Endothelial cell of umbilical vein (primary cell): ENCODE data around the gene USP2. TPM values are rescaled to one million over a fixed set of nuclear protein-coding genes. Genes with fewer than 3 reads are reported as not detected.

Experiments used
- BruUV-seq: library from RNA; stranded (reverse); fragments of 400-500 nt; replicated peaks from 2 replicates; lab custom pipeline; 2021; lab: Mats Ljungman, UMichigan
- CTCF ChIA-PET: fragments of 300-600, 350-600 bp; sonication (Branson Sonifier 250); formaldehyde crosslinking; loops from one replicate; lab custom pipeline; 2021; ENCODE audit warnings: antibody characterized with exemption, inconsistent platforms; lab: Charles Lee
- POLR2A ChIA-PET: fragments of 300-600, 350-600 bp; sonication (Branson Sonifier 250); formaldehyde crosslinking; loops from one replicate; lab custom pipeline; 2021; ENCODE audit warnings: antibody characterized with exemption, inconsistent platforms; lab: Charles Lee
- DNase-seq: peaks from one replicate; pipeline ENCODE4 v3.0.0-alpha.2; 2011; ENCODE audit warnings: low read depth, low spot score
- FAIRE-seq: peaks from 2 replicates; lab custom pipeline; 2011; peaks lifted over from hg19 to GRCh38; lab: Jason Lieb, UNC
- H2AFZ ChIP-seq: 2 replicates; pipeline ENCODE4 v1.6.0; 2012; ENCODE audit warnings: low read depth, low read length, control low read depth, inconsistent platforms
- H3K27ac ChIP-seq: 2 replicates; pipeline ENCODE4 v1.5.1; 2011; ENCODE audit warnings: low read depth, mild to moderate bottlenecking, control low read depth, low read length, moderate library complexity; ENCODE audit not compliant: insufficient read depth
- H3K27me3 ChIP-seq, 2 experiments: 2 replicates each; pipeline versions ENCODE4 v1.6.0 to v1.6.1; 2011; ENCODE audit warnings: low read length in 2 of 2, mixed read lengths in 1 of 2; ENCODE audit not compliant: control insufficient read depth in 2 of 2, insufficient read depth in 2 of 2
- H3K36me3 ChIP-seq, 2 experiments: 2 replicates in 1 of 2; 3 replicates in 1 of 2; pipeline ENCODE4 v1.5.1; 2011; ENCODE audit warnings: low read length in 2 of 2, mild to moderate bottlenecking in 1 of 2, moderate library complexity in 1 of 2; ENCODE audit not compliant: control insufficient read depth in 2 of 2, insufficient read depth in 2 of 2; ENCODE audit errors: extremely low read depth in 1 of 2
- H3K4me1 ChIP-seq: 3 replicates; pipeline ENCODE4 v1.5.1; 2011; ENCODE audit warnings: mild to moderate bottlenecking, low read length; ENCODE audit not compliant: control insufficient read depth, insufficient read depth; ENCODE audit errors: extremely low read depth
- H3K4me2 ChIP-seq: 2 replicates; pipeline ENCODE4 v1.6.1; 2011; ENCODE audit warnings: low read length, control low read depth, mixed read lengths; ENCODE audit not compliant: insufficient read depth
- H3K4me3 ChIP-seq, 3 experiments: fragments of 200-600 bp in 1 of 3; sonication (generic), shearing (Covaris generic) in 1 of 3; replicated peaks in 1 of 3; 2 replicates each; pipeline ENCODE4 v1.5.1; 2011 to 2016; ENCODE audit warnings: control low read depth in 3 of 3, low read length in 3 of 3, mild to moderate bottlenecking in 2 of 3, inconsistent platforms in 1 of 3, low read depth in 1 of 3, moderate library complexity in 1 of 3; ENCODE audit not compliant: insufficient read depth in 1 of 3
- H3K79me2 ChIP-seq: 2 replicates; pipeline ENCODE4 v1.6.0; 2012; ENCODE audit warnings: low read length, inconsistent platforms; ENCODE audit not compliant: control insufficient read depth, insufficient read depth
- H3K9ac ChIP-seq: replicated peaks from 2 replicates; pipeline ENCODE3; 2011; ENCODE audit warnings: low read length, control low read depth; ENCODE audit not compliant: insufficient read depth; ENCODE audit errors: extremely low read depth
- H3K9me1 ChIP-seq: replicated peaks from 3 replicates; pipeline ENCODE4 v1.6.0; 2011; ENCODE audit warnings: mild to moderate bottlenecking, low read length; ENCODE audit not compliant: control insufficient read depth, insufficient read depth; ENCODE audit errors: extremely low read depth
- H3K9me3 ChIP-seq: replicated peaks from 2 replicates; pipeline ENCODE4 v1.5.1; 2012; ENCODE audit warnings: low read length, inconsistent platforms; ENCODE audit not compliant: control insufficient read depth, insufficient read depth
- H4K20me1 ChIP-seq: replicated peaks from 2 replicates; pipeline ENCODE3; 2011; ENCODE audit warnings: mild to moderate bottlenecking, low read length; ENCODE audit not compliant: control insufficient read depth, insufficient read depth; ENCODE audit errors: extremely low read depth
- EZH2 ChIP-seq: IDR thresholded peaks from 2 replicates; pipeline ENCODE4 v1.6.1; 2012; ENCODE audit warnings: borderline replicate concordance, low read depth, mild to moderate bottlenecking, moderate library complexity, low read length, inconsistent platforms; ENCODE audit not compliant: severe bottlenecking
- FOS ChIP-seq: IDR thresholded peaks from 2 replicates; pipeline ENCODE4 v1.6.1; 2011; ENCODE audit warnings: mild to moderate bottlenecking, low read length, moderate library complexity, borderline replicate concordance; ENCODE audit not compliant: insufficient read depth
- GATA2 ChIP-seq: IDR thresholded peaks from 2 replicates; pipeline ENCODE4 v1.7.0; 2011; ENCODE audit warnings: low read depth, mild to moderate bottlenecking, moderate library complexity, mixed read lengths, low read length; ENCODE audit not compliant: insufficient read length, insufficient read depth
- JUN ChIP-seq: IDR thresholded peaks from 2 replicates; pipeline ENCODE4 v1.6.1; 2011; ENCODE audit warnings: borderline replicate concordance, low read depth; ENCODE audit not compliant: insufficient read length, insufficient read depth
- MYC ChIP-seq: IDR thresholded peaks from one replicate; pipeline ENCODE4 v1.6.1; 2011; ENCODE audit warnings: mild to moderate bottlenecking, low read depth, low read length
- POLR2A ChIP-seq: IDR thresholded peaks from 2 replicates; pipeline ENCODE4 v1.6.1; 2012; ENCODE audit warnings: low read depth, mild to moderate bottlenecking, control low read depth, low read length
- POLR2AphosphoS5 ChIP-seq: IDR thresholded peaks from 2 replicates; pipeline ENCODE4 v1.6.1; 2012; ENCODE audit warnings: low read depth, mild to moderate bottlenecking, control low read depth, low read length, moderate library complexity; ENCODE audit not compliant: insufficient read depth
- dilution Hi-C: fragments of 300-500 bp; cut with MboI; formaldehyde crosslinking; loops from one replicate; pipeline ENCODE4 v1.15.0; 2019; ENCODE audit warnings: low sequenced_read_pairs; ENCODE audit not compliant: extremely low pct_ligation_motif_present
- intact Hi-C: fragments of 100-400 bp; cut with micrococcal nuclease; formaldehyde crosslinking; loops from one replicate; pipeline ENCODE4 v1.10.0; 2022
- polyA plus RNA-seq, 4 experiments: library from polyadenylated mRNA; depleted of rRNA in 3 of 4; stranded (reverse) in 3 of 4; unstranded in 1 of 4; fragments of >200 nt; gene quantifications; 2 replicates each; pipeline versions ENCODE4 v1.2.1 to v1.2.3, GENCODE V29; 2011 to 2012; ENCODE audit warnings: missing spikeins in 1 of 4
- total RNA-seq: library from RNA; stranded (reverse); gene quantifications from 2 replicates; pipeline ENCODE4 v1.2.3, GENCODE V29; 2021
- TF ChIP-seq, protein P1 (sequence below), 2 donors: IDR thresholded peaks; 1 replicate in 1 of 2; 2 replicates in 1 of 2; pipeline ENCODE4 v1.5.1; 2011; ENCODE audit warnings: low read length in 2 of 2, mild to moderate bottlenecking in 2 of 2, moderate library complexity in 2 of 2, control low read depth in 1 of 2, inconsistent platforms in 1 of 2, low read depth in 1 of 2; ENCODE audit not compliant: insufficient read depth in 1 of 2; ENCODE audit errors: extremely low read depth in 1 of 2
- TF ChIP-seq, protein P2 (sequence below): IDR thresholded peaks from 2 replicates; pipeline ENCODE4 v1.6.1; 2011; ENCODE audit not compliant: insufficient read depth, insufficient read length

USP2 gene
- total and polyA plus RNA-seq, 2 donors (not counting 3 experiments of a cell fraction or from before 2014, with no cell fraction given): 0.21 to 1.2 TPM

DNA sequence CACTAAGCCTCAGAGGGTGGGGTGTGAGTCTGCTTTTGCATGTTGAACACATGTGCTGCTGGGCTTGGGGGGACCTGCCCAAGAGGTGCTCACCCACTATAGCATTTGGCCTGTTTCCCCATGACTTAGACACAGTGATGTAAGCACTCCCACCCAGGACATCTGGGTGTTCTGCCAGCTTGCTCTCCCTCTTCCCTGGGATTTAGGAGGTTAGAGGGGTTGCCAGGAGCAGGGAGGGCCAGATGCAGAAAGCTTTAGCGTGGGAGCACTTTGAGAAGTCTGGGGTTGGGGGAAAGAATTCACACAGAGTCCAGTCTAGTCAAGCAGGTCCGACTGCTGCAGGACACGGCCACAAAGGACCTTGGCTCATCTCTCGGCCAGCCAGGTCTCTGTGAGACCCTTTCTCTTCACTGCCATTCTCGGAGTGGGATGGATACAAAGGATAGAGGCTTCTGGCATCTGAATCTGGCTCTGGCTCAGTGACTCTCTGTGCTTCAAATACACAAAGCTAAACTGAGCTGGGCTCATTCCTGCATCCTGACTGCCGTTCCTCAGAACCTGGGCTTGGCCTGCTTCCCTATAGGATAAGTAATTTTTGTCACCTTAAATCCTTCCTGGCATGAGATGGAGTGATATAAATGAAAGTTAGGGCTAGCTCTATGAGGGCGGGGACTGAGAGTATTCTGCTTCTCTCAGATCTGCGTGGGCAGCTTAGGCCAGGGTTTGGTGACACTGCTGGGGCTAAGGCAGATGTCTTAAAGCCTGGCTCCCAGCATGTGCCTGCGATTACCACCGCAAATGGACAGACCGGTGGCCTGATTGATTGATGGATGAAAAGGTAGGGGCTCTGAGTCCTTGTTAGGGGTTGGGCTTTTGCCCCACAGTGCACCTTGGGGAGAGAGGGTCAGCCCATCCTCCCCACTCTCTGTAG, 14.5 kb downstream of the USP2 start:
- no TSS peak for BruUV-seq
- Histone ChIP-seq H3K27ac (no peak overlapping the region), H3K79me2 (no peaks in the 10 kb centered on the region), H3K36me3 (no peaks in the 10 kb centered on the region), H3K4me3 (no peak overlapping the region), H4K20me1 (no peaks in the 10 kb centered on the region), H3K4me2 (no peak overlapping the region), H3K9me3 (no peaks in the 10 kb centered on the region), H2AFZ (no peak overlapping the region), H3K4me1 (no peaks in the 10 kb centered on the region), H3K9ac (no peak overlapping the region), H3K9me1 (no peaks in the 10 kb centered on the region), H3K27me3 (peaks cover 12 to 17% of the 10 kb centered on the region in 2 experiments)
- FAIRE-seq: no peak
- CTCF ChIA-PET: interaction anchor here (3.6 to 11.7 kb wide), 2 partner anchors 10 to 27 kb away, joined by 40 to 134 read pairs; partner anchors contain the start of gene C1QTNF5
- no peak for TF ChIP-seq FOS
- TF ChIP-seq, protein P1, sequence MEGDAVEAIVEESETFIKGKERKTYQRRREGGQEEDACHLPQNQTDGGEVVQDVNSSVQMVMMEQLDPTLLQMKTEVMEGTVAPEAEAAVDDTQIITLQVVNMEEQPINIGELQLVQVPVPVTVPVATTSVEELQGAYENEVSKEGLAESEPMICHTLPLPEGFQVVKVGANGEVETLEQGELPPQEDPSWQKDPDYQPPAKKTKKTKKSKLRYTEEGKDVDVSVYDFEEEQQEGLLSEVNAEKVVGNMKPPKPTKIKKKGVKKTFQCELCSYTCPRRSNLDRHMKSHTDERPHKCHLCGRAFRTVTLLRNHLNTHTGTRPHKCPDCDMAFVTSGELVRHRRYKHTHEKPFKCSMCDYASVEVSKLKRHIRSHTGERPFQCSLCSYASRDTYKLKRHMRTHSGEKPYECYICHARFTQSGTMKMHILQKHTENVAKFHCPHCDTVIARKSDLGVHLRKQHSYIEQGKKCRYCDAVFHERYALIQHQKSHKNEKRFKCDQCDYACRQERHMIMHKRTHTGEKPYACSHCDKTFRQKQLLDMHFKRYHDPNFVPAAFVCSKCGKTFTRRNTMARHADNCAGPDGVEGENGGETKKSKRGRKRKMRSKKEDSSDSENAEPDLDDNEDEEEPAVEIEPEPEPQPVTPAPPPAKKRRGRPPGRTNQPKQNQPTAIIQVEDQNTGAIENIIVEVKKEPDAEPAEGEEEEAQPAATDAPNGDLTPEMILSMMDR (IDR thresholded peaks at IDR 0.05; ENCODE audit: extremely low read depth in 1 of 2, insufficient read depth in 1 of 2, low read depth in 1 of 2, low read length in 2 of 2): no peak
- TF ChIP-seq, protein P2, sequence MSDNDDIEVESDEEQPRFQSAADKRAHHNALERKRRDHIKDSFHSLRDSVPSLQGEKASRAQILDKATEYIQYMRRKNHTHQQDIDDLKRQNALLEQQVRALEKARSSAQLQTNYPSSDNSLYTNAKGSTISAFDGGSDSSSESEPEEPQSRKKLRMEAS: no peak
- TF ChIP-seq GATA2: no peak
- no peak for TF ChIP-seq MYC
- no peak for TF ChIP-seq POLR2AphosphoS5
- no peak for TF ChIP-seq JUN
- TF ChIP-seq EZH2: no peak
- no peak for TF ChIP-seq POLR2A
- intact Hi-C loops (no loop called here), dilution Hi-C loops (no loop called here)
- DNase-seq: no peak
- POLR2A ChIA-PET: no interaction called here
